ENCODE data around the gene WDR1.

WDR1 gene

DNA sequence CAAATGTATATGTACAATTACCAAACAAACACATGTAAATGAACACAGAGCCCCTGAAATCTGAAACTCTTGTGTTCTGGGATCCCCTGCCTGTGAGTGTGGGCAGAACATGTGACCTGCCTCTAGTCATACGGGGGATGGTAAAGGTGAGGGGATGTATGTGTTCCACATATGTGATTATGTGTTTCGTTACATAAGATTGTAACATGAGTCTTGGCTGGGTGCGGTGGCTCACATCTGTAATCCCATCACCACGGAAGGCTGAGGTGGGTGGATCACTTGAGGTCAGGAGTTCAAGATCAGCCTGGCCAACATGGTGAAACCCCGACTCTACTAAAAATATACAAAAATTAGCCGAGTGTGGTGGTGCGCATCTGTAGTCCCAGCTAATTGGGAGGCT is 58.2 kb downstream of the WDR1 start:
- Histone ChIP-seq H3K4me1 (ENCODE audit: insufficient read depth, low read length) (no peaks in the 10 kb centered on the region), H4K20me1 (ENCODE audit: insufficient read depth, low read length) (no peaks in the 10 kb centered on the region)
- no peak for ATAC-seq (ENCODE audit: insufficient read depth, low read depth)

DNA sequence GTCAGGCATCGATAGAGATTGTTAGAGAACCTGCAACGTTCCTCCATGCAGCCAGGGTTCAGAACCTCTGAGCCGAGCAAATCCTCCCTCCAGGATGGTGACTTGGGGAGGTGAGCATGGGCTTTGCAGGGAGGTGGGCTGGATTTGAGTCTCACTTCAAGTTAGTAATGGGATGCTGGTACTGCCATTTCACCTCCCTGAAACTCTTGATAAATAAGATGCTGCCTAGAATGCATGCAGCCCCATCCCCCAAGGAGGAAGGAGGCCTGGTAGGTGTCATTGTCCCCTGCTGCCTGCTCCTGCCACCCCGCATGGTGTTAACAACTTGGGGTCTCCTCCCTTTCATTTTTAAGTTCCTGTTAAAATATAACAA is 59.6 kb downstream of the WDR1 start:
- DNase-seq: no peak

More for the DNA sequence above, 58.2 kb downstream of the WDR1 start:
- no peak overlapping the region for H3K27ac ChIP-seq (ENCODE audit: low read length)
- H3K9me3 ChIP-seq (ENCODE audit: insufficient read depth, low read length, severe bottlenecking): no peaks in the 10 kb centered on the region
- no peaks in the 10 kb centered on the region for H3K27me3 ChIP-seq (ENCODE audit: insufficient read depth, low read length, poor library complexity)
- DNase-seq: no peak
- no peak overlapping the region for H3K4me3 ChIP-seq (ENCODE audit: low read depth in 1 of 2, low read length in 2 of 2)
- no peak overlapping the region for H3K9ac ChIP-seq (ENCODE audit: low read depth, low read length)
- no peaks in the 10 kb centered on the region for H3K79me2 ChIP-seq (ENCODE audit: insufficient read depth, low read length)
- TF ChIP-seq, protein P1, sequence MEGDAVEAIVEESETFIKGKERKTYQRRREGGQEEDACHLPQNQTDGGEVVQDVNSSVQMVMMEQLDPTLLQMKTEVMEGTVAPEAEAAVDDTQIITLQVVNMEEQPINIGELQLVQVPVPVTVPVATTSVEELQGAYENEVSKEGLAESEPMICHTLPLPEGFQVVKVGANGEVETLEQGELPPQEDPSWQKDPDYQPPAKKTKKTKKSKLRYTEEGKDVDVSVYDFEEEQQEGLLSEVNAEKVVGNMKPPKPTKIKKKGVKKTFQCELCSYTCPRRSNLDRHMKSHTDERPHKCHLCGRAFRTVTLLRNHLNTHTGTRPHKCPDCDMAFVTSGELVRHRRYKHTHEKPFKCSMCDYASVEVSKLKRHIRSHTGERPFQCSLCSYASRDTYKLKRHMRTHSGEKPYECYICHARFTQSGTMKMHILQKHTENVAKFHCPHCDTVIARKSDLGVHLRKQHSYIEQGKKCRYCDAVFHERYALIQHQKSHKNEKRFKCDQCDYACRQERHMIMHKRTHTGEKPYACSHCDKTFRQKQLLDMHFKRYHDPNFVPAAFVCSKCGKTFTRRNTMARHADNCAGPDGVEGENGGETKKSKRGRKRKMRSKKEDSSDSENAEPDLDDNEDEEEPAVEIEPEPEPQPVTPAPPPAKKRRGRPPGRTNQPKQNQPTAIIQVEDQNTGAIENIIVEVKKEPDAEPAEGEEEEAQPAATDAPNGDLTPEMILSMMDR (IDR thresholded peaks at IDR 0.05; ENCODE audit: borderline replicate concordance, extremely low read depth, low read length, poor library complexity, severe bottlenecking): no peak
- no peak for TF ChIP-seq EZH2 (IDR thresholded peaks at IDR 0.05; ENCODE audit: borderline replicate concordance, low read depth, low read length, severe bottlenecking)
- H2AFZ ChIP-seq (ENCODE audit: low read depth, low read length): no peak overlapping the region
- no peak overlapping the region for H3K4me2 ChIP-seq (ENCODE audit: insufficient read depth, low read length)
- no peaks in the 10 kb centered on the region for H3K36me3 ChIP-seq (ENCODE audit: insufficient read depth, low read length)

DNA sequence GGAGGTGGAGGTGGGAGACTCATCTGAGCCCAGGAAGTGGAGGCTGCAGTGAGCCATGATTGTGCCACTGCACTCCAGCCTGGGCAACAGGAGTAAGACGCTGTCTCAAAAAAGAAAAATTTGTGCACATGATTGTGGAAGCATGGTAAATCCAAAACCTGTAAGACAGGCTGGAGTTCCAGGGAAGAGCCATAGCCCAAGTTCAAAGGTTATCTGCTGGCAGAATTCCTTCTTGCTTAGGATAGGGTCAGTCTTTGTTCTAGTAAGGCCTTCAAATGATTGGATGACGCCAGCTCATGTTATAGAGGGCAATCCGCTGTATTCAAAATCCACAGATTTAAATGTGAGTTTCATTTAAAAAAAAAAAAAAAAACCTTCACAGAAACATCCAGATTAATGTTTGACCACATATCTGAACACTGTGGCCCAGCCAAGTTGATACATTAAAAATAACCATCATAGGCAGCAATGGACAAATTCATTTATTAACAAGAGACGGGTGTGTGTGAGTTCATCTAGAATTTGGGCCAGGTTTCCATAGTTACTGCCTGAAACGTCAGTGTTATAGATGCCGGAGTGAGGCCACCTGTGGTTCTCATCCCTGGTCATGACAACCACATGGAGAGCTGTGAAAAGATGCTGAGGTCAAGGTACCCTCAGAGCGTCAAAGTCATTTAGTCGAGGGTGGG is 60.1 kb downstream of the WDR1 start:
- Histone ChIP-seq H3K79me2 (ENCODE audit: insufficient read depth, low read length) (no peaks in the 10 kb centered on the region), H4K20me1 (ENCODE audit: insufficient read depth, low read length) (no peaks in the 10 kb centered on the region), H3K4me3 (ENCODE audit: low read depth in 1 of 2, low read length in 2 of 2) (no peak overlapping the region), H3K4me2 (ENCODE audit: insufficient read depth, low read length) (no peak overlapping the region), H3K9me3 (ENCODE audit: insufficient read depth, low read length, severe bottlenecking) (no peaks in the 10 kb centered on the region), H3K9ac (ENCODE audit: low read depth, low read length) (no peak overlapping the region), H3K4me1 (ENCODE audit: insufficient read depth, low read length) (no peaks in the 10 kb centered on the region), H3K36me3 (ENCODE audit: insufficient read depth, low read length) (no peaks in the 10 kb centered on the region), H3K27me3 (ENCODE audit: insufficient read depth, low read length, poor library complexity) (no peaks in the 10 kb centered on the region), H3K27ac (ENCODE audit: low read length) (no peak overlapping the region), H2AFZ (ENCODE audit: low read depth, low read length) (no peak overlapping the region)
- DNase-seq (no peak), ATAC-seq (ENCODE audit: insufficient read depth, low read depth) (no peak)
- TF ChIP-seq EZH2 (IDR thresholded peaks at IDR 0.05; ENCODE audit: borderline replicate concordance, low read depth, low read length, severe bottlenecking): no peak

More for the DNA sequence above, 59.6 kb downstream of the WDR1 start:
- no peak for TF ChIP-seq EZH2 (IDR thresholded peaks at IDR 0.05; ENCODE audit: borderline replicate concordance, low read depth, low read length, severe bottlenecking)
- TF ChIP-seq, protein P1 (IDR thresholded peaks at IDR 0.05; ENCODE audit: borderline replicate concordance, extremely low read depth, low read length, poor library complexity, severe bottlenecking): no peak
- H3K4me2 ChIP-seq (ENCODE audit: insufficient read depth, low read length): no peak overlapping the region
- no peak overlapping the region for H3K9ac ChIP-seq (ENCODE audit: low read depth, low read length)
- no peaks in the 10 kb centered on the region for H3K9me3 ChIP-seq (ENCODE audit: insufficient read depth, low read length, severe bottlenecking)
- no peak overlapping the region for H3K27ac ChIP-seq (ENCODE audit: low read length)
- H3K4me1 ChIP-seq (ENCODE audit: insufficient read depth, low read length): no peaks in the 10 kb centered on the region
- no peaks in the 10 kb centered on the region for H3K79me2 ChIP-seq (ENCODE audit: insufficient read depth, low read length)
- H2AFZ ChIP-seq (ENCODE audit: low read depth, low read length): no peak overlapping the region
- H3K36me3 ChIP-seq (ENCODE audit: insufficient read depth, low read length): no peaks in the 10 kb centered on the region
- H3K27me3 ChIP-seq (ENCODE audit: insufficient read depth, low read length, poor library complexity): no peaks in the 10 kb centered on the region
- no peak for ATAC-seq (ENCODE audit: insufficient read depth, low read depth)
- H3K4me3 ChIP-seq (ENCODE audit: low read depth in 1 of 2, low read length in 2 of 2): no peak overlapping the region
- no peaks in the 10 kb centered on the region for H4K20me1 ChIP-seq (ENCODE audit: insufficient read depth, low read length)

DNA sequence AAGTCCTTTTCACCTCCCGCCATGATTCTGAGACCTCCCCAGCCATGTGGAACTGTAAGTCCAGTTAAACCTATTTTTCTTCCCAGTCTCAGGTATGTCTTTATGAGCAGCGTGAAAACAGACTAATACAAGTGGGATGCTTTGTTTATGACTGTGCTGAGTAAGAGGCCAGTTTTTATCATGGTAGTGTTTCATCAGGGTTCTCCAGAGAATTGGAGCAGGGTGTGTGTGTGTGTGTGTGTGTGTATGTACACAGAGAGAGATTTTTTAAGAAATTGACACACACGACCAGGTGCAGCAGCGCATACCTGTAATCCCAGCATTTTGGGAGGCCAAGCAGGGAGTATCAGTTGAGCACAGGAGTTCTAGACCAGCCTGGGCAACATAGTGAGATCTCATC is 60.7 kb downstream of the WDR1 start:
- H4K20me1 ChIP-seq (ENCODE audit: insufficient read depth, low read length): no peaks in the 10 kb centered on the region
- H3K27me3 ChIP-seq (ENCODE audit: insufficient read depth, low read length, poor library complexity): no peaks in the 10 kb centered on the region
- H3K36me3 ChIP-seq (ENCODE audit: insufficient read depth, low read length): no peaks in the 10 kb centered on the region
- no peak overlapping the region for H3K9ac ChIP-seq (ENCODE audit: low read depth, low read length)
- H3K79me2 ChIP-seq (ENCODE audit: insufficient read depth, low read length): no peaks in the 10 kb centered on the region
- H3K27ac ChIP-seq (ENCODE audit: low read length): no peak overlapping the region
- H3K4me3 ChIP-seq (ENCODE audit: low read depth in 1 of 2, low read length in 2 of 2): no peak overlapping the region
- no peak overlapping the region for H2AFZ ChIP-seq (ENCODE audit: low read depth, low read length)
- H3K9me3 ChIP-seq (ENCODE audit: insufficient read depth, low read length, severe bottlenecking): no peaks in the 10 kb centered on the region
- no peak overlapping the region for H3K4me2 ChIP-seq (ENCODE audit: insufficient read depth, low read length)
- DNase-seq (no peak), ATAC-seq (ENCODE audit: insufficient read depth, low read depth) (no peak)
- H3K4me1 ChIP-seq (ENCODE audit: insufficient read depth, low read length): no peaks in the 10 kb centered on the region
- no peak for TF ChIP-seq EZH2 (IDR thresholded peaks at IDR 0.05; ENCODE audit: borderline replicate concordance, low read depth, low read length, severe bottlenecking)
- TF ChIP-seq, protein P1 (IDR thresholded peaks at IDR 0.05; ENCODE audit: borderline replicate concordance, extremely low read depth, low read length, poor library complexity, severe bottlenecking): no peak
